HG03025 (cell line): Measurements from ENCODE around the gene RBBP4.
A peak's percentile ranks its signal among the peaks of the same experiment; 100 is the strongest.
"Not testable (repeated sequence)": the region's sequence is repeated elsewhere in the genome, so short reads cannot be mapped to it uniquely, and the experiment has no call there.

ENCODE experiments used
- ATAC-seq: cut with Tn5 transposase; IDR thresholded peaks from one replicate; pipeline ENCODE4 v1.9.1; 2021; ENCODE audit warnings: mild to moderate bottlenecking, moderate library complexity; ENCODE audit not compliant: unreplicated experiment, low FRiP score

RBBP4 gene

GRCh38 chr1:32650752-32651460 lies at the start of gene RBBP4:
Gene RBBP4, plus strand, starts transcription at chr1:32651208. Its CDS starts 99 bp downstream, at chr1:32651307.
- ATAC-seq, result peak; percentile 73

GRCh38 chr1:32605711-32606424 lies 45.1 kb upstream of the RBBP4 start:
- ATAC-seq, result no peak

- ATAC-seq, result no peak
These were observed 44.2 kb upstream of the RBBP4 start for GRCh38 chr1:32606565-32607371.

- no peak for ATAC-seq
These were observed 41.8 kb upstream of the RBBP4 start for GRCh38 chr1:32609180-32609579.

- ATAC-seq, result no peak
These were observed 39.2 kb upstream of the RBBP4 start for GRCh38 chr1:32611859-32612188.

- no peak for ATAC-seq
These were observed 38.7 kb upstream of the RBBP4 start for GRCh38 chr1:32612189-32612881.

GRCh38 chr1:32613472-32613871 lies 37.5 kb upstream of the RBBP4 start:
- no peak for ATAC-seq

- ATAC-seq, result no peak
These were observed 32.3 kb upstream of the RBBP4 start for GRCh38 chr1:32618673-32619221.

GRCh38 chr1:32619701-32620485 lies 31.1 kb upstream of the RBBP4 start:
- no peak for ATAC-seq

GRCh38 chr1:32622205-32622604 lies 28.8 kb upstream of the RBBP4 start:
- ATAC-seq, result no peak

- ATAC-seq, result no peak
These were observed 28.0 kb upstream of the RBBP4 start for GRCh38 chr1:32622806-32623681.

- ATAC-seq, result no peak
These were observed 27.2 kb upstream of the RBBP4 start for GRCh38 chr1:32623775-32624174.

- no peak for ATAC-seq
These were observed 24.8 kb upstream of the RBBP4 start for GRCh38 chr1:32626176-32626575.

- no peak for ATAC-seq
These were observed 23.3 kb upstream of the RBBP4 start for GRCh38 chr1:32627596-32628162.

GRCh38 chr1:32630173-32630572 lies 20.8 kb upstream of the RBBP4 start:
- ATAC-seq, result not testable (repeated sequence)

- ATAC-seq, result no peak
These were observed 18.2 kb upstream of the RBBP4 start for GRCh38 chr1:32632829-32633228.

- ATAC-seq, result no peak
These were observed 15.3 kb upstream of the RBBP4 start for GRCh38 chr1:32635508-32636277.
